ENCODE results near the gene ALX4.
A peak's percentile ranks its signal among the peaks of the same experiment; 100 is the strongest.

Gene ALX4

GRCh38 chr11:44300844-44301563, 8.9 kb downstream of the ALX4 start:
- DNase-seq (ENCODE audit: low read depth) = no peak

GRCh38 chr11:44298862-44299261, 11.1 kb downstream of the ALX4 start:
- DNase-seq (ENCODE audit: low read depth) = no peak

GRCh38 chr11:44290208-44290607, 19.7 kb downstream of the ALX4 start:
- no peak for DNase-seq (ENCODE audit: low read depth)

- DNase-seq (ENCODE audit: low read depth) = no peak
These were observed 21.8 kb downstream of the ALX4 start for GRCh38 chr11:44288133-44288526.

- no peak for DNase-seq (ENCODE audit: low read depth)
These were observed 23.0 kb downstream of the ALX4 start for GRCh38 chr11:44286911-44287310.

GRCh38 chr11:44286268-44286880, 23.6 kb downstream of the ALX4 start:
- peak; percentile 30 for DNase-seq (ENCODE audit: low read depth)

GRCh38 chr11:44285756-44286155, 24.2 kb downstream of the ALX4 start:
- DNase-seq (ENCODE audit: low read depth) = no peak

GRCh38 chr11:44282620-44283019, 27.3 kb downstream of the ALX4 start:
- DNase-seq (ENCODE audit: low read depth) = no peak

GRCh38 chr11:44281151-44281550, 28.8 kb downstream of the ALX4 start:
- no peak for DNase-seq (ENCODE audit: low read depth)

- DNase-seq (ENCODE audit: low read depth) = no peak
These were observed 29.7 kb downstream of the ALX4 start for GRCh38 chr11:44280257-44280656.

- no peak for DNase-seq (ENCODE audit: low read depth)
These were observed 30.5 kb downstream of the ALX4 start for GRCh38 chr11:44279483-44279882.

- DNase-seq (ENCODE audit: low read depth) = no peak
These were observed 32.5 kb downstream of the ALX4 start for GRCh38 chr11:44277196-44278090.

GRCh38 chr11:44275961-44276550, 33.9 kb downstream of the ALX4 start:
- no peak for DNase-seq (ENCODE audit: low read depth)

- DNase-seq (ENCODE audit: low read depth) = no peak
These were observed 34.7 kb downstream of the ALX4 start for GRCh38 chr11:44275241-44275640.

GRCh38 chr11:44274404-44274803, 35.5 kb downstream of the ALX4 start:
- DNase-seq (ENCODE audit: low read depth) = no peak

- DNase-seq (ENCODE audit: low read depth) = no peak
These were observed 38.7 kb downstream of the ALX4 start for GRCh38 chr11:44271286-44271685.

GRCh38 chr11:44270403-44271273, 39.3 kb downstream of the ALX4 start:
- no peak for DNase-seq (ENCODE audit: low read depth)

GRCh38 chr11:44269369-44270351, 40.3 kb downstream of the ALX4 start:
- DNase-seq (ENCODE audit: low read depth) = no peak

GRCh38 chr11:44268614-44269080, 41.3 kb downstream of the ALX4 start:
- DNase-seq (ENCODE audit: low read depth) = no peak
